ENCODE measurements around the gene OR52J3. TPM values are rescaled to one million over a fixed set of nuclear protein-coding genes. Genes with fewer than 3 reads are reported as not detected.

OR52J3 gene
- total RNA-seq, 1 experiment from 2014 or later: not detected

DNA sequence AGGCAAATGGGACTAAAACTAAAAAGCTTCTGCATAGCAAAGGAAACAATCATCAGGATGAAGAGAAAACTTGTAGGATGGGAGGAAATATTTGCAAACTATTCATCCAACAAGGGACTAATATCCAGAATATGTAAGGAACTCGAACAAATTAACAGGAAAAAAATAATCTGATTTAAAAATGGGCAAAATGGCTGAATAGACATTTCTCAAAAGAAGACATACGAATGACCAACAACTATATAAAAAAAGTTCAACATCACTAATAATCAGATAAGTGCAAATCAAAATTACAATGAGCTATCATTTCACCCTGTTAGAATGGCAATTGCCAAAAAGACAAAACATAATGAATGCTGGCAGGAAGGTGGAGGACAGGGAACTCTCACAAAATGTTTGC, 35.1 kb downstream of the OR52J3 start:
- Mint-ChIP-seq H3K27me3 (ENCODE audit: unreplicated experiment) (no peaks in the 10 kb centered on the region), H3K4me1 (ENCODE audit: low read depth, unreplicated experiment) (no peaks in the 10 kb centered on the region), H3K9me3 (ENCODE audit: low read depth, unreplicated experiment) (no peaks in the 10 kb centered on the region), H3K27ac (ENCODE audit: unreplicated experiment) (no peak overlapping the region), H3K36me3 (ENCODE audit: insufficient read depth, unreplicated experiment) (no peaks in the 10 kb centered on the region), H3K4me3 (ENCODE audit: low read depth, unreplicated experiment) (no peak overlapping the region)
- no peak for DNase-seq
- TF ChIP-seq, protein P1, sequence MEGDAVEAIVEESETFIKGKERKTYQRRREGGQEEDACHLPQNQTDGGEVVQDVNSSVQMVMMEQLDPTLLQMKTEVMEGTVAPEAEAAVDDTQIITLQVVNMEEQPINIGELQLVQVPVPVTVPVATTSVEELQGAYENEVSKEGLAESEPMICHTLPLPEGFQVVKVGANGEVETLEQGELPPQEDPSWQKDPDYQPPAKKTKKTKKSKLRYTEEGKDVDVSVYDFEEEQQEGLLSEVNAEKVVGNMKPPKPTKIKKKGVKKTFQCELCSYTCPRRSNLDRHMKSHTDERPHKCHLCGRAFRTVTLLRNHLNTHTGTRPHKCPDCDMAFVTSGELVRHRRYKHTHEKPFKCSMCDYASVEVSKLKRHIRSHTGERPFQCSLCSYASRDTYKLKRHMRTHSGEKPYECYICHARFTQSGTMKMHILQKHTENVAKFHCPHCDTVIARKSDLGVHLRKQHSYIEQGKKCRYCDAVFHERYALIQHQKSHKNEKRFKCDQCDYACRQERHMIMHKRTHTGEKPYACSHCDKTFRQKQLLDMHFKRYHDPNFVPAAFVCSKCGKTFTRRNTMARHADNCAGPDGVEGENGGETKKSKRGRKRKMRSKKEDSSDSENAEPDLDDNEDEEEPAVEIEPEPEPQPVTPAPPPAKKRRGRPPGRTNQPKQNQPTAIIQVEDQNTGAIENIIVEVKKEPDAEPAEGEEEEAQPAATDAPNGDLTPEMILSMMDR (IDR thresholded peaks at IDR 0.05; ENCODE audit: unreplicated experiment): no peak
- BruUV-seq (replicated peaks): no TSS peak
- intact Hi-C loops (cut with micrococcal nuclease; ENCODE audit: unreplicated experiment): no loop called here
- CTCF ChIA-PET: no interaction called here

DNA sequence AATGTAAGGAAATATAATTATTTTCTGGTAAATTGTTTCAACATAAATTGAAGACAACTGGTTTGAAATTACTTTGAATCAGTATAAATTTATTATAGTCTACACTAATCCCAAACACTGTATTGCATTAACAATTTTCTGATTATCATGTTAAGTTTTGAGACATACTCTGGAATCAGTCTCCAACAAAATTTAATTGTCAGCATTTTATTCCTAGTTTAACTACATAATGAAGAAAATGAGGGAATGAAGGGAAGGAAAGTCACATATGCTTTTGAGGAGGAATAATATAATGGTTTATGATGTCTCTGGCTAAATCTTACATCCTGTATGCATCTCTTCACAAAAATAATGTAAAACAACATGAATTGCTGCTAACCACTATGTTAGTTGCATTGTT, 37.3 kb downstream of the OR52J3 start:
- intact Hi-C loops (cut with micrococcal nuclease; ENCODE audit: unreplicated experiment): no loop called here
- CTCF ChIA-PET: no interaction called here

DNA sequence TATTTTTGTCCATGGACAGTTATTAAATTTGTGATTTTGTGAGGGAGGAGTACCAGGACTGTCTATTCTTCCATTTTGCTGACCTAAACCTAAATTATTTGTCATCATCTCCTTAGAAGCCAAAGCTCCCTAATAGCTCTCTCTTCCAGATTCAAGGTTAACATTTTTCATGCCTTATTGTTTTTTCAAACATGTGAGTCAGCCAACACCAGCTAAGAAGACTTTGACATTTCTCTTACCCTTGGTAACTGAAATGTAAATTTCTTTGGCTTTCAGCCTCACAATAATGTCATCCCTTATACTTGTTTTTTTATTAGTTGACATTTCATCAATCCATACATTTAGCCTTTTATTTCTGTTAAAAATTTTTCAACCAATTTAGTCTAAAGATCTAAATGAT, 42.2 kb downstream of the OR52J3 start:
- no peak for DNase-seq
- Mint-ChIP-seq H3K4me3 (ENCODE audit: low read depth, unreplicated experiment) (no peak overlapping the region), H3K27me3 (ENCODE audit: unreplicated experiment) (no peaks in the 10 kb centered on the region), H3K4me1 (ENCODE audit: low read depth, unreplicated experiment) (peaks cover 12% of the 10 kb centered on the region), H3K27ac (ENCODE audit: unreplicated experiment) (no peak overlapping the region), H3K36me3 (ENCODE audit: insufficient read depth, unreplicated experiment) (no peaks in the 10 kb centered on the region), H3K9me3 (ENCODE audit: low read depth, unreplicated experiment) (peaks cover 2% of the 10 kb centered on the region)
- no TSS peak for BruUV-seq (replicated peaks)
- CTCF ChIA-PET: no interaction called here
- TF ChIP-seq, protein P1 (IDR thresholded peaks at IDR 0.05; ENCODE audit: unreplicated experiment): no peak
- intact Hi-C loops (cut with micrococcal nuclease; ENCODE audit: unreplicated experiment): no loop called here

More for the DNA sequence above, 37.3 kb downstream of the OR52J3 start:
- TF ChIP-seq, protein P1 (IDR thresholded peaks at IDR 0.05; ENCODE audit: unreplicated experiment): no peak
- peaks cover 4% of the 10 kb centered on the region for H3K4me1 Mint-ChIP-seq (ENCODE audit: low read depth, unreplicated experiment)
- H3K36me3 Mint-ChIP-seq (ENCODE audit: insufficient read depth, unreplicated experiment): no peaks in the 10 kb centered on the region
- H3K9me3 Mint-ChIP-seq (ENCODE audit: low read depth, unreplicated experiment): no peaks in the 10 kb centered on the region
- H3K4me3 Mint-ChIP-seq (ENCODE audit: low read depth, unreplicated experiment): no peak overlapping the region
- H3K27ac Mint-ChIP-seq (ENCODE audit: unreplicated experiment): no peak overlapping the region
- no TSS peak for BruUV-seq (replicated peaks)
- H3K27me3 Mint-ChIP-seq (ENCODE audit: unreplicated experiment): no peaks in the 10 kb centered on the region
- DNase-seq: no peak

DNA sequence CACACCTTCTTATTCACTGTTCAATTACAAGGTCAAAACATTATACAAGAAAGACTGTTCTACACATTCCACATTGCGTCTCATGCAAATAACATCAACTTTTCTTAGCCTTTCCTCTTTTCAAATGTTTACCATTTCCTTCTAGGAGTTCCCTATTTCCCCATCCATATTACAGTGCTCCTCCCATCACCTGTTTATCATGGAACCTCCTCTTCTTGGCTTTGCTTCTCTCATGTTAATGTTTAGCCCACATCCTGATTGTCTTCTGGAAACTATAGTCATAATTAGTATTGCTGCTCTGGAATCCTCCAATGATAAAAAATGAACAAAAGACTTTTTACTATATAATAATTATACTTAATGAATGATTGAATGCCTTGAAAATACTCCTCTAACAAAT, 44.3 kb downstream of the OR52J3 start:
- intact Hi-C loops (cut with micrococcal nuclease; ENCODE audit: unreplicated experiment): no loop called here

More for the DNA sequence above, 44.3 kb downstream of the OR52J3 start:
- CTCF ChIA-PET: no interaction called here
- Mint-ChIP-seq H3K36me3 (ENCODE audit: insufficient read depth, unreplicated experiment) (no peaks in the 10 kb centered on the region), H3K4me3 (ENCODE audit: low read depth, unreplicated experiment) (no peak overlapping the region), H3K27ac (ENCODE audit: unreplicated experiment) (no peak overlapping the region), H3K9me3 (ENCODE audit: low read depth, unreplicated experiment) (peaks cover 2% of the 10 kb centered on the region), H3K27me3 (ENCODE audit: unreplicated experiment) (no peaks in the 10 kb centered on the region), H3K4me1 (ENCODE audit: low read depth, unreplicated experiment) (peaks cover 12% of the 10 kb centered on the region)
- DNase-seq: no peak
- BruUV-seq (replicated peaks): no TSS peak
- TF ChIP-seq, protein P1 (IDR thresholded peaks at IDR 0.05; ENCODE audit: unreplicated experiment): no peak

All from Calu3 (cell line).